Type B pancreatic cell (in vitro differentiated cells): ENCODE data around the gene RNF126. TPM values are rescaled to one million over a fixed set of nuclear protein-coding genes. Genes with fewer than 3 reads are reported as not detected.

Source experiments
- DNase-seq: peaks from one replicate; pipeline ENCODE4 v3.0.0; 2021; ENCODE audit warnings: mixed read lengths; ENCODE audit not compliant: unreplicated experiment; ENCODE audit errors: extremely low spot score
- H3K27ac Mint-ChIP-seq: 2 replicates; pipeline ENCODE4 v1.8.0; 2021; ENCODE audit warnings: mild to moderate bottlenecking, mixed read lengths
- H3K27me3 Mint-ChIP-seq: 2 replicates; pipeline ENCODE4 v1.8.0; 2021; ENCODE audit warnings: mixed read lengths
- H3K36me3 Mint-ChIP-seq: 2 replicates; pipeline ENCODE4 v1.8.0; 2021; ENCODE audit warnings: mixed read lengths
- H3K4me1 Mint-ChIP-seq: one replicate; pipeline ENCODE4 v1.8.0; 2021; ENCODE audit warnings: mixed read lengths; ENCODE audit not compliant: unreplicated experiment
- H3K4me3 Mint-ChIP-seq: 2 replicates; pipeline ENCODE4 v1.8.0; 2021; ENCODE audit warnings: mild to moderate bottlenecking, mixed read lengths
- H3K9me3 Mint-ChIP-seq: 2 replicates; pipeline ENCODE4 v1.8.0; 2021; ENCODE audit warnings: mixed read lengths
- CTCF ChIP-seq: fragments of 200-600 bp; sonication (generic); conservative IDR thresholded peaks from 2 replicates; pipeline ENCODE4 v1.5.0; 2021; ENCODE audit warnings: antibody characterized with exemption, mild to moderate bottlenecking
- total RNA-seq: library from RNA; stranded (reverse); gene quantifications from 2 replicates; pipeline ENCODE4 v1.2.1, GENCODE V29; 2021; ENCODE audit warnings: low replicate concordance

Gene RNF126
- total RNA-seq, 1 donor from 2014 or later = 38.1 TPM

GRCh38 chr19:618247-618619 is 44.8 kb downstream of the RNF126 start:
- H3K4me1 Mint-ChIP-seq = no peaks in the 10 kb centered on the region

GRCh38 chr19:617551-618246 is 45.3 kb downstream of the RNF126 start:
- no peak for DNase-seq
- Mint-ChIP-seq H3K4me1 (no peaks in the 10 kb centered on the region), H3K27ac (no peak overlapping the region), H3K9me3 (no peaks in the 10 kb centered on the region), H3K36me3 (peaks cover 10% of the 10 kb centered on the region), H3K4me3 (no peak overlapping the region), H3K27me3 (no peaks in the 10 kb centered on the region)
- TF ChIP-seq CTCF = no peak

More at GRCh38 chr19:618247-618619, 44.8 kb downstream of the RNF126 start:
- TF ChIP-seq CTCF = no peak
- no peak for DNase-seq
- Mint-ChIP-seq H3K4me3 (no peak overlapping the region), H3K27ac (no peak overlapping the region), H3K36me3 (peaks cover 10% of the 10 kb centered on the region), H3K27me3 (no peaks in the 10 kb centered on the region), H3K9me3 (no peaks in the 10 kb centered on the region)

GRCh38 chr19:616747-617526 is 46.1 kb downstream of the RNF126 start:
- no peak for DNase-seq
- H3K4me1 Mint-ChIP-seq = no peaks in the 10 kb centered on the region
- TF ChIP-seq CTCF = no peak

GRCh38 chr19:616062-616700 is 46.8 kb downstream of the RNF126 start:
- no peaks in the 10 kb centered on the region for H3K9me3 Mint-ChIP-seq
- TF ChIP-seq CTCF = no peak
- peaks cover 10% of the 10 kb centered on the region for H3K36me3 Mint-ChIP-seq

More at GRCh38 chr19:616747-617526, 46.1 kb downstream of the RNF126 start:
- Mint-ChIP-seq H3K9me3 (no peaks in the 10 kb centered on the region), H3K27ac (no peak overlapping the region), H3K4me3 (no peak overlapping the region), H3K36me3 (peaks cover 10% of the 10 kb centered on the region), H3K27me3 (no peaks in the 10 kb centered on the region)

GRCh38 chr19:615619-616018 is 47.4 kb downstream of the RNF126 start:
- Mint-ChIP-seq H3K27me3 (no peaks in the 10 kb centered on the region), H3K36me3 (peaks cover 10% of the 10 kb centered on the region), H3K4me3 (no peak overlapping the region), H3K9me3 (no peaks in the 10 kb centered on the region), H3K4me1 (peaks cover 5% of the 10 kb centered on the region), H3K27ac (no peak overlapping the region)
- TF ChIP-seq CTCF = no peak
- no peak for DNase-seq

More at GRCh38 chr19:616062-616700, 46.8 kb downstream of the RNF126 start:
- Mint-ChIP-seq H3K4me1 (peaks cover under 1% of the 10 kb centered on the region), H3K4me3 (no peak overlapping the region), H3K27me3 (no peaks in the 10 kb centered on the region), H3K27ac (no peak overlapping the region)
- DNase-seq = no peak
